Left renal cortex interstitium (tissue), 4 donors: ENCODE measurements around the gene MAP2K6. TPM values are rescaled to one million over a fixed set of nuclear protein-coding genes. Genes with fewer than 3 reads are reported as not detected.

ENCODE experiments used
- polyA plus RNA-seq, 4 donors: library from polyadenylated mRNA; unstranded; fragments of 120-200 nt; gene quantifications; one replicate each; pipeline ENCODE4 v1.2.1, GENCODE V29; 2013; ENCODE audit not compliant: insufficient read length in 4 of 4

MAP2K6 gene
- polyA plus RNA-seq, 4 donors: 19.7 to 22.7 (median 22.0) TPM

Other genes starting within 250 kb of the MAP2K6 start
- gene ABCA10, start 185.9 kb upstream of the MAP2K6 start, polyA plus RNA-seq: 1 to 10 TPM; 1.3 to 2.9 (median 1.8) TPM
- 10 to 100 TPM; 23.3 to 43.4 (median 30.4) TPM for gene ABCA5, start 87.6 kb upstream of the MAP2K6 start, polyA plus RNA-seq